Measurements from ENCODE around the gene PCOLCE2.

GRCh38 chr3:142863010-142863817 lies 25.7 kb downstream of the PCOLCE2 start:
- TF ChIP-seq RAD21 (IDR thresholded peaks at IDR 0.05; ENCODE audit: low read depth) (no peak), CTCF (IDR thresholded peaks at IDR 0.05 in 2 of 3, conservative IDR thresholded peaks at IDR 0.05 in 1 of 3; ENCODE audit: borderline replicate concordance in 1 of 3, insufficient read depth in 1 of 3, low read depth in 2 of 3, low read length in 2 of 3) (no peak), REST (IDR thresholded peaks at IDR 0.05; ENCODE audit: low read depth) (no peak)

All from HCT116 (cell line).